Panc1 (cell line): ENCODE measurements around the gene ARHGEF3.

Source experiments
- POLR2AphosphoS5 ChIP-seq: IDR thresholded peaks from 2 replicates; pipeline ENCODE4 v1.6.1; 2012; ENCODE audit warnings: mild to moderate bottlenecking, low read depth, low read length, moderate library complexity
- SIN3A ChIP-seq: IDR thresholded peaks from 2 replicates; pipeline ENCODE4 v1.6.1; 2012; ENCODE audit warnings: low read depth, mild to moderate bottlenecking, low read length, moderate library complexity, borderline replicate concordance; ENCODE audit not compliant: insufficient read depth
- TCF7L2 ChIP-seq: IDR thresholded peaks from 2 replicates; pipeline ENCODE4 v1.6.1; 2011; ENCODE audit warnings: mild to moderate bottlenecking, low read depth, low read length, inconsistent platforms
- TF ChIP-seq, protein P1 (sequence below): fragments of 450-650 bp; IDR thresholded peaks from 2 replicates; pipeline ENCODE4 v1.5.1; 2017; ENCODE audit warnings: mild to moderate bottlenecking

DNA sequence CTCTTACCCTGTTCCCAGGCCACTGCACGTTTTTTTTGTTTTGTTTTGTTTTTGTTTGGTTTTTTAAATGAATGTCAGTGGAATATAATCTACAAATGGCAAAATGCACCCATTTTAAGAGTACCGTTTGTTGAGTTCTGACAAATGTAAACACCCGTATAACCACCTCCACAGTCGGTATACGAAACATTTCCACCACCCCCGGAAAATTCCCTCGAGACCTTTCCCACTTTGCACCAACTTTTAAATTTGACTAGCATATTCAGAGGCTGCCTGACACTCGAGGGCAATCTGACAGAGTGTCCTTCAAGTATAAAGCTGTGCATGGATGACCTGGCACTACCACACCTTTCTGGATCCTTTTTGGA, 613 bp upstream of the ARHGEF3 start:
- TF ChIP-seq, protein P1, sequence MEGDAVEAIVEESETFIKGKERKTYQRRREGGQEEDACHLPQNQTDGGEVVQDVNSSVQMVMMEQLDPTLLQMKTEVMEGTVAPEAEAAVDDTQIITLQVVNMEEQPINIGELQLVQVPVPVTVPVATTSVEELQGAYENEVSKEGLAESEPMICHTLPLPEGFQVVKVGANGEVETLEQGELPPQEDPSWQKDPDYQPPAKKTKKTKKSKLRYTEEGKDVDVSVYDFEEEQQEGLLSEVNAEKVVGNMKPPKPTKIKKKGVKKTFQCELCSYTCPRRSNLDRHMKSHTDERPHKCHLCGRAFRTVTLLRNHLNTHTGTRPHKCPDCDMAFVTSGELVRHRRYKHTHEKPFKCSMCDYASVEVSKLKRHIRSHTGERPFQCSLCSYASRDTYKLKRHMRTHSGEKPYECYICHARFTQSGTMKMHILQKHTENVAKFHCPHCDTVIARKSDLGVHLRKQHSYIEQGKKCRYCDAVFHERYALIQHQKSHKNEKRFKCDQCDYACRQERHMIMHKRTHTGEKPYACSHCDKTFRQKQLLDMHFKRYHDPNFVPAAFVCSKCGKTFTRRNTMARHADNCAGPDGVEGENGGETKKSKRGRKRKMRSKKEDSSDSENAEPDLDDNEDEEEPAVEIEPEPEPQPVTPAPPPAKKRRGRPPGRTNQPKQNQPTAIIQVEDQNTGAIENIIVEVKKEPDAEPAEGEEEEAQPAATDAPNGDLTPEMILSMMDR: peak; percentile 44; the same call in 1 of the 2 replicates
- TF ChIP-seq POLR2AphosphoS5 (no peak), TCF7L2 (no peak), SIN3A (no peak)
